WTC11 (cell line): Measurements from ENCODE around the gene ASPHD1. TPM values are rescaled to one million over a fixed set of nuclear protein-coding genes. Genes with fewer than 3 reads are reported as not detected.

Experiments
- ATAC-seq: fragments of 200-7000 bp; cut with Tn5 transposase; 2 replicates; pipeline ENCODE4 v1.10.0; 2021; ENCODE audit warnings: mild to moderate bottlenecking, moderate library complexity
- CTCF ChIA-PET: fragments of 300-600 bp; sonication (Branson Sonifier 250); formaldehyde crosslinking; loops from one replicate; lab custom pipeline; 2021; ENCODE audit warnings: antibody characterized with exemption; lab: Charles Lee
- POLR2A ChIA-PET: fragments of 350-600 bp; sonication (Branson Sonifier 250); formaldehyde crosslinking; loops from one replicate; lab custom pipeline; 2021; ENCODE audit warnings: antibody characterized with exemption; lab: Charles Lee
- DNase-seq: peaks from one replicate; pipeline ENCODE4 v3.0.0; 2021; ENCODE audit warnings: low spot score
- H3K27ac Mint-ChIP-seq: 2 replicates; pipeline ENCODE4 v1.8.0; 2021; ENCODE audit warnings: mixed read lengths
- H3K27me3 Mint-ChIP-seq: 2 replicates; pipeline ENCODE4 v1.8.0; 2021; ENCODE audit warnings: low read depth, mild to moderate bottlenecking, moderate library complexity, mixed read lengths
- H3K36me3 Mint-ChIP-seq: 2 replicates; pipeline ENCODE4 v1.8.0; 2021; ENCODE audit warnings: mixed read lengths
- H3K4me1 Mint-ChIP-seq: 2 replicates; pipeline ENCODE4 v1.8.0; 2022; ENCODE audit warnings: mixed read lengths
- H3K4me3 Mint-ChIP-seq: 2 replicates; pipeline ENCODE4 v1.8.0; 2021; ENCODE audit warnings: mild to moderate bottlenecking, moderate library complexity, mixed read lengths
- H3K9me3 Mint-ChIP-seq: 2 replicates; pipeline ENCODE4 v1.8.0; 2021; ENCODE audit warnings: mixed read lengths
- ATF1 ChIP-seq: sonication (generic); formaldehyde crosslinking; IDR thresholded peaks from 2 replicates; pipeline ENCODE4 v1.8.1; 2023; ENCODE audit warnings: mild to moderate bottlenecking, moderate library complexity, missing genetic modification reagents
- ETV6 ChIP-seq: sonication (generic); formaldehyde crosslinking; IDR thresholded peaks from 2 replicates; pipeline ENCODE4 v1.8.1; 2022; ENCODE audit warnings: mild to moderate bottlenecking, missing genetic modification reagents
- KAT7 ChIP-seq: sonication (generic); formaldehyde crosslinking; IDR thresholded peaks from 2 replicates; pipeline ENCODE4 v1.8.1; 2023; ENCODE audit warnings: missing genetic modification reagents, mild to moderate bottlenecking, borderline replicate concordance
- SOX15 ChIP-seq: fragments of 250-450 bp; sonication (Bioruptor Pico); IDR thresholded peaks from 2 replicates; pipeline ENCODE4 v1.9.0; 2021; ENCODE audit warnings: mild to moderate bottlenecking
- TCF7 ChIP-seq: sonication (generic); formaldehyde crosslinking; IDR thresholded peaks from 2 replicates; pipeline ENCODE4 v1.8.0; 2022; ENCODE audit warnings: mild to moderate bottlenecking, low read depth, missing genetic modification reagents, moderate library complexity
- TEAD4 ChIP-seq: sonication (generic); formaldehyde crosslinking; IDR thresholded peaks from 2 replicates; pipeline ENCODE4 v1.8.0; 2022; ENCODE audit warnings: mild to moderate bottlenecking, missing genetic modification reagents
- TP53 ChIP-seq: sonication (generic); formaldehyde crosslinking; IDR thresholded peaks from 2 replicates; pipeline ENCODE4 v1.8.1; 2023; ENCODE audit warnings: mild to moderate bottlenecking, missing genetic modification reagents
- total RNA-seq: library from RNA; stranded (reverse); gene quantifications from 3 replicates; pipeline ENCODE4 v1.2.3, GENCODE V29; 2021
- TF ChIP-seq, protein P1 (sequence below): sonication (generic); formaldehyde crosslinking; conservative IDR thresholded peaks from 2 replicates; pipeline ENCODE4 v1.8.1; 2023; ENCODE audit warnings: mild to moderate bottlenecking, low read depth, missing genetic modification reagents, moderate library complexity
- TF ChIP-seq, protein P2 (sequence below): fragments of 250-450 bp; sonication (Bioruptor Pico); conservative IDR thresholded peaks from 2 replicates; pipeline ENCODE4 v1.9.0; 2021; ENCODE audit warnings: mild to moderate bottlenecking
- TF ChIP-seq, protein P3 (sequence below): sonication (generic); formaldehyde crosslinking; IDR thresholded peaks from 2 replicates; pipeline ENCODE4 v1.8.1; 2022; ENCODE audit warnings: low read depth, missing genetic modification reagents, borderline replicate concordance
- TF ChIP-seq, protein P4 (sequence below): fragments of 250-450 bp; sonication (Bioruptor Pico); IDR thresholded peaks from 2 replicates; pipeline ENCODE4 v1.9.0; 2021; ENCODE audit warnings: moderate library complexity, mild to moderate bottlenecking, inconsistent platforms, borderline replicate concordance

The ASPHD1 gene
- total RNA-seq, 1 experiment from 2014 or later, result 26.9 TPM

DNA sequence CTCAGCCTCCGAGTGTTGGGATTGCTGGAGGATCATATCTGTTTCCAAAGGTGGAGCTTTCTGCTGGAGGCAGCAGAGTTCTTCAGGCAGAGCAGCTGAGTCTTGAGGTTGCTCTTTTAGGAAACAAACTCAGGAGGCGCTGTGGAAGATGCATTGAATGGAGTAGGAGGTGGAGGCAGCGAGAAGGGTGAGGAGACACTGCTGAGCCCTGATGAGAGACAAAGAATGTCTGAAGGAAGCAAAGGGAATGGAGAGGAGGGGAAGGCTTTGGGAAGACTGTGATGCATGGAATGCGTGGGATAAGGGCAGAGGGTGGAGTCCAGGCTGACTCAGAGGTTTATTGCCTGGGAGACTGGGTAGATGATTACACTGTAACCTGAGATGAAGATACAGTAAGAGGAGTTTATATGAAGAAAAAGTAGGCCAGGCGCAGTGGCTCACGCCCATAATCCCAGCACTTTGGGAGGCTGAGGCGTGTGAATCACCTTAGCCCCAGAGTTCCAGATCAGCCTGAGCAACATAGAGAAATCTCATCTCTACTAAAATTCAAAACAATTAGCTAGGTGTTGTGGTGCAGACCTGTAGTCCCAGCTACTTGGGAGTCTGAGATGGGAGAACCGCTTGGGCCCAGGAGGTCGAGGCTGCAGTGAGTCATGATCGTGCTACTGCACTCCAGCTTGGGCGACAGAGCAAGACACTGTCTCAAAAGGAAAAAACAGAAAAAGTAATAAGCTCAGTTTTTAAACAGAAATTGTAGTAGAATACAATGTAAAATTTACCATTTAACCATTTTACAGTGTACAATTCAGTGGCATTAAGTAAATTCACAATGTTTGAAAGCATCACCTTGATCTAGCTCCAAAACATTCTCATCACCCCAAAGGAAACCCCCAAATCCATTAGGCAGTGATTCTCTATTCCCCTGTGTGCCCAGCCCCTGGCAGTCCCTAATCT, 43.8 kb downstream of the ASPHD1 start (continued):
- TF ChIP-seq, protein P1, sequence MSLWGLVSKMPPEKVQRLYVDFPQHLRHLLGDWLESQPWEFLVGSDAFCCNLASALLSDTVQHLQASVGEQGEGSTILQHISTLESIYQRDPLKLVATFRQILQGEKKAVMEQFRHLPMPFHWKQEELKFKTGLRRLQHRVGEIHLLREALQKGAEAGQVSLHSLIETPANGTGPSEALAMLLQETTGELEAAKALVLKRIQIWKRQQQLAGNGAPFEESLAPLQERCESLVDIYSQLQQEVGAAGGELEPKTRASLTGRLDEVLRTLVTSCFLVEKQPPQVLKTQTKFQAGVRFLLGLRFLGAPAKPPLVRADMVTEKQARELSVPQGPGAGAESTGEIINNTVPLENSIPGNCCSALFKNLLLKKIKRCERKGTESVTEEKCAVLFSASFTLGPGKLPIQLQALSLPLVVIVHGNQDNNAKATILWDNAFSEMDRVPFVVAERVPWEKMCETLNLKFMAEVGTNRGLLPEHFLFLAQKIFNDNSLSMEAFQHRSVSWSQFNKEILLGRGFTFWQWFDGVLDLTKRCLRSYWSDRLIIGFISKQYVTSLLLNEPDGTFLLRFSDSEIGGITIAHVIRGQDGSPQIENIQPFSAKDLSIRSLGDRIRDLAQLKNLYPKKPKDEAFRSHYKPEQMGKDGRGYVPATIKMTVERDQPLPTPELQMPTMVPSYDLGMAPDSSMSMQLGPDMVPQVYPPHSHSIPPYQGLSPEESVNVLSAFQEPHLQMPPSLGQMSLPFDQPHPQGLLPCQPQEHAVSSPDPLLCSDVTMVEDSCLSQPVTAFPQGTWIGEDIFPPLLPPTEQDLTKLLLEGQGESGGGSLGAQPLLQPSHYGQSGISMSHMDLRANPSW (CRISPR knock-in tag), result no peak
- TF ChIP-seq TP53 (CRISPR knock-in tag) (no peak), SOX15 (CRISPR knock-in tag) (no peak), KAT7 (CRISPR knock-in tag) (no peak), TCF7 (CRISPR knock-in tag) (no peak)

DNA sequence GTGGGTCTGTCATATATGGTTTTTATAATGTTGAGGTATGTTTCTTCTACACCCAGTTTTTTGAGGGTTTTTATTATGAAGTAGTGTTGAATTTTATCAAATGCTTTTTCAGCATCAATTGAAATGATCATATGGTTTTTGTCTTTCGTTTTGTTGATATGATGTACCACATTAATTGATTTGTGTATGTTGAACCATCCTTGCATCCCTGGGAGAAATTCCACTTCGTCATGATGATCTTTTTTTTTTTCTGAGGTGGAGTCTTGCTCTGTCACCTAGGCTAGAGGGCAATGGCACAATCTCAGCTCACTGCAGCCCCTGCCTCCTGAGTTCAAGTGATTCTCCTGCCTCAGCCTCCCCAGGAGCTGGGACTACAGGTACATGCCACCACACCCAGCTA, 47.6 kb downstream of the ASPHD1 start:
- Mint-ChIP-seq H3K4me1 (peaks cover 22% of the 10 kb centered on the region), H3K4me3 (no peak overlapping the region), H3K27me3 (peaks cover 5% of the 10 kb centered on the region; the same call in 1 of the 2 replicates), H3K9me3 (peaks cover 7% of the 10 kb centered on the region), H3K27ac (no peak overlapping the region), H3K36me3 (no peaks in the 10 kb centered on the region)
- CTCF ChIA-PET, result no interaction called here
- DNase-seq, result no peak
- ATAC-seq, result no peak
- POLR2A ChIA-PET, result no interaction called here
- no peak for TF ChIP-seq ETV6
- TF ChIP-seq, protein P2, sequence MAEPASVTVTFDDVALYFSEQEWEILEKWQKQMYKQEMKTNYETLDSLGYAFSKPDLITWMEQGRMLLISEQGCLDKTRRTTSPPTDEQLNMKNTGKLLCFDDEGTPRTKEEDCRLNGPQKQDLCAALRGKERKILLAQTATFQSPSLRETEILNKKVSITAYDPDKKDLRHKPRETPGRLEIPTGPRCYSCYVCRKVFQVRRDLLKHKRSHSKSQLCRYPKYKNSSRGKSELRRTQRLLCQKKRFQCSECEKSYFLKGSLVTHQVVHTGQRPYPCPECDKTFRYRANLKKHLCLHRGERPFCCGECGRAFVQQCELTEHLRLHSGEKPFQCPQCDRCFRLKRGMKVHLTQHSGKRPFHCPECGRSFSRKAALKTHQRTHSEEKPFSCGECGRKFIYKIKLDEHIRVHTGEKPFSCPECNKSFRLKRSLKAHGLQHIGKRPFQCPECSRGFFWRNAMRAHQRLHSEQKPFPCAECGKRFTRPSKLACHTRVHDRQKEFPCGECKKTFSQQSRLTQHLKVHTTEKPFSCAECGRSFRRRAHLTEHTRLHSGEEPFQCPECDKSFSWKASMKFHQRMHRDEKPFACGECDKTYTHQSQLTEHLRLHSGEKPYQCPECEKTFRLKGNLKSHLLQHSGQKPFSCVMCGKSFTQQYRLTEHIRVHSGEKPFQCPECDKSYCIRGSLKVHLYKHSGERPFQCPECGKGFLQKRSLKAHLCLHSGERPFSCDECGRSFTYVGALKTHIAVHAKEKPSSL (CRISPR knock-in tag), result no peak
- TF ChIP-seq, protein P1 (CRISPR knock-in tag), result no peak
- TF ChIP-seq ATF1 (CRISPR knock-in tag), result no peak
- TF ChIP-seq, protein P3, sequence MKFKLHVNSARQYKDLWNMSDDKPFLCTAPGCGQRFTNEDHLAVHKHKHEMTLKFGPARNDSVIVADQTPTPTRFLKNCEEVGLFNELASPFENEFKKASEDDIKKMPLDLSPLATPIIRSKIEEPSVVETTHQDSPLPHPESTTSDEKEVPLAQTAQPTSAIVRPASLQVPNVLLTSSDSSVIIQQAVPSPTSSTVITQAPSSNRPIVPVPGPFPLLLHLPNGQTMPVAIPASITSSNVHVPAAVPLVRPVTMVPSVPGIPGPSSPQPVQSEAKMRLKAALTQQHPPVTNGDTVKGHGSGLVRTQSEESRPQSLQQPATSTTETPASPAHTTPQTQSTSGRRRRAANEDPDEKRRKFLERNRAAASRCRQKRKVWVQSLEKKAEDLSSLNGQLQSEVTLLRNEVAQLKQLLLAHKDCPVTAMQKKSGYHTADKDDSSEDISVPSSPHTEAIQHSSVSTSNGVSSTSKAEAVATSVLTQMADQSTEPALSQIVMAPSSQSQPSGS, result no peak
- TF ChIP-seq, protein P4, sequence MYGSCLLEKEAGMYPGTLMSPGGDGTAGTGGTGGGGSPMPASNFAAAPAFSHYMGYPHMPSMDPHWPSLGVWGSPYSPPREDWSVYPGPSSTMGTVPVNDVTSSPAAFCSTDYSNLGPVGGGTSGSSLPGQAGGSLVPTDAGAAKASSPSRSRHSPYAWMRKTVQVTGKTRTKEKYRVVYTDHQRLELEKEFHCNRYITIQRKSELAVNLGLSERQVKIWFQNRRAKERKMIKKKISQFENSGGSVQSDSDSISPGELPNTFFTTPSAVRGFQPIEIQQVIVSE, result no peak
- TF ChIP-seq TEAD4 (CRISPR knock-in tag), result no peak
